NCI-H226 (cell line): ENCODE data around the gene MCC.
"Not testable (repeated sequence)": the region's sequence is repeated elsewhere in the genome, so short reads cannot be mapped to it uniquely, and the experiment has no call there.

ENCODE experiments used
- DNase-seq: peaks from one replicate; pipeline ENCODE4 v3.0.0-alpha.2; 2015

Gene MCC

DNA sequence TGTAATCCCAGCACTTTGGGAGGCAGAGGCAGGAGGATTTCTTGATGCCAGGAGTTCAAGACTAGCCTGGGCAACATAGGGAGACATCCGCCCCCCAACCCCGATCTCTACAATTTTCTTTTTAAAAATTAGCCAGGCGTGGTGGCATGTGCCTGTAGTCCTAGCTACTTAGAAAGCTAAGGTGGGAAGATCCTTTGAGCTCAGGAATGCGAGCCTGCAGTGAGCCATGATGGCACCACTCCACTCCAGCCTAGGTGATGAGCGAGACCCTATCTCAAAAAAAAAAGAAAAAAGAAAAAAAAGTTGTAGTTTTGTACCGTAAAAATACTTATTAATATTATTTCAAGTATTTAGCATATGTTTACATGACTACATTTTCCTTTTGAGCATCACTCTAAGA lies 82.7 kb downstream of the MCC start:
- DNase-seq = no peak

DNA sequence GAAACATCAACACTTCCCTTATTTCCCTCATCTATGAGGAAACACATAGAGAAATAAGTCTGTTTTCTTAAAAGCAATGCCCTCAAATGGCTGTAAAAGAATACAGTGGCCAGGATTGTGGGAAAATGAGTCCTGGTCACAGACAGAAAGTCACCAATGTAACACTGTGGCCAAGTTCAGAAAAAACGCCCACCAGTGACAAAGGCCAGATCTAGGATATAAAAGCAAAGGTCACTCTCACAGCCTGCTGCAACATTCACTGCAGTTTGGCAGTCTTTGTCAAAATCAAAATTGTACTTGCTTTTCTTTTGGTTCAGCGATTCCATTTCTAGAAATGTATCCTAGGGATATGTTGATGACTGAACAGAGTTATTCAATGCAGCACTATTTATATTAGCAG lies 84.0 kb downstream of the MCC start:
- DNase-seq = no peak

DNA sequence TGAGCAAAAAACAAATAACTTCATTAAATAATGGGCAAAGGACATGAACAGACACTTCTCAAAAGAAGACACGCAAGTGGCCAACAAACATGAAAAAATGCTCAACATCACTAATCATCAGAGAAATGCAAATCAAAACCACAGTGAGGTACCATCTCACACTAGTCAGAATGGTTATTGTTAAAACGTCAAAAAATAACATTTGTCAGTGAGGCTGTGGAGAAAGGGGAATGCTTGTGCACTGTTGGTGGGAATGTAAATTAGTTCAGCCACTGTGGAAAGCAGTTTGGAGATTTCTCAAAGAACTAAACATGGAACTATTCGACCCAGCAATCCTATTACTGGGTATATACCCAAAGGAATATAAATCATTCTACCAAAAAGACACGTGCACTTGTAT lies 90.3 kb downstream of the MCC start:
- DNase-seq = not testable (repeated sequence)

DNA sequence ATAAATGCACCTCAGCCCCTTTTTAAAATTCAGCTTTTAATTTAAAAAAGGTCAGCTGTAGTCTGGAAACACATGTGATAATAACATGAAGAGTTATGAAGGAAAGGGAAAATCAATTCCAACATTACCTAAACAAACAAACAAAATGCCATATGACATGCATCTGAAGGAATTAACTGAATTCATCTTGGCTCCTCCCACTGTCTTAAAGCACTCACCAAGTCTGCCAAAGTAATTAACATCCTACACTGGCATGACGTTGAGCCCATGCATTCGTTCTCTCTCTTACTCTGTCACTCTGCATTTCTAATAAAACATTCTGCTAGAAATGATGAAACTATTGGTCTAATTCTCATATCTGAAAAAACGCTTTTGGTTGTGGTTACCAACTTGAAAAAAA lies 91.2 kb downstream of the MCC start:
- no peak for DNase-seq

DNA sequence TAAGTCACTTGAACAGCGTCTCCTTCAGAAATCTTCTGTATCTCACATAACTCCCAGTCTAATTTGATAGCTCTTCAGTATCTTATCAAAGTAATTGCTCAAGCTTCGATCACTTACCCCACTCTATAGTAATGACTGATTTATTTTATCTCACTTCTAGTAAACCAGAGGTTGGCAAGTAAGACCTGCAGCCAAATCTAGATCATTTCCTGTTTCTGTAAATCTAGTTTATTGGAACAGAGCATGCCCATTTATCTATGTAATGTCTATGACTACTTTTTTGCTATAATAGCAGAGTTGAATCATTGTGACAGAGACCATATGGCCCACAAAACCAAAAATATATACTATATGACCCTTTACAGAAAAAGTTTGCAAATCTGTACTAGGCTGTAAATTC lies 93.6 kb downstream of the MCC start:
- DNase-seq = no peak

DNA sequence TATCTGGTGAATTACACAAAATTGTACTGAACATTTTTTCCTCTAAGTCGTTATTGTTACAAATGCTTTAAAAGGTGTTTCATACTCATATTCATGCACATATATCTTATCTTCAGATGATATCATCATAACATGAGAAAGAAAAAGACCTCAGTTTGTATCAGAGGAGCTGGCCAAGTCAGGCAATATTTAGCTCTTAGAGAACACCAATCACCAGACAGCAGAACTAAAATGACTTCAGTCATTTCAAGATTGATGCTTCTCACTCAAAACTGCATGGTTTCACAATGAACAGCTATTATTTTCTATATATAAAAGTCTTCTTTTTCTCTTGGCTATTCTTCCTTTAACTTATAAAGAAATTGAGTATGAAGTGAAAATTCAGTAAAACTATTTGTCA lies 98.0 kb downstream of the MCC start:
- DNase-seq = no peak

DNA sequence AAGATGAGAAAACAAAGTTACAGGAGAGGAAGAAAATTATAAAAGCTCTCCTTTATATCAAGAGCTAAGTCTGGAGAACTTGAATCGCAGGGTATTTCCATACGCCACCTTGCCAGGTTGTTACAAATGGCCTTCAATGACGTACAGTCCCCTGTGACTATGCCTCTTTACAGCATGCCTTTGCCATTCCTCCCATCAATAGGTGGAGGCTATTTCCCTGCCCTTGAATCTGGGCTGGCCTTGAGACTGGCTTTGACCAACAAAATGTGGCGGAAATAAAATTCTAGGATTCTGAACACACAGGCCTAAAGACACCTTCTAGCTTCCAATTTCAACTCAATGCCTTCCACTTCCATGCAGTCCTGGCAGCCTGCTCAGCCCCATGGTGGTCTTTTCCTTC lies 99.1 kb downstream of the MCC start:
- DNase-seq = no peak

DNA sequence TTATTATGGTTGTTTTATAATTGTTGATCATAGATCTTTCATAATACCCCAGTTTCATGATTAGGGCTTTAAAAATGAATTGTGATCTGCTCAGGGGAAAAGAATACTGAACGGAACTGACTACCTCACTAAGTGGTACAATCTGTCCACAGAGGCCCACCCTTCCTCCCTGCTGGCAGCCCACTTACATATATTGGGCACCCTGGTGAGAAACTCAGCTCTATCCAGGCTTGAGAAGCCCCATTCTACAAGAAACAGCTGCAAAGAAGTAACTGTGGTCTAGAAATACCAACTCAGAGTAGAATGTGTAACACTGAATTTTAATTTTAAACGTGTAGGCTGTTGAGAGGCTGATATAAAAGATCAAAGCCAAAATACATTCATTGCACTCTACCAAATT lies 100.4 kb downstream of the MCC start:
- DNase-seq = no peak

DNA sequence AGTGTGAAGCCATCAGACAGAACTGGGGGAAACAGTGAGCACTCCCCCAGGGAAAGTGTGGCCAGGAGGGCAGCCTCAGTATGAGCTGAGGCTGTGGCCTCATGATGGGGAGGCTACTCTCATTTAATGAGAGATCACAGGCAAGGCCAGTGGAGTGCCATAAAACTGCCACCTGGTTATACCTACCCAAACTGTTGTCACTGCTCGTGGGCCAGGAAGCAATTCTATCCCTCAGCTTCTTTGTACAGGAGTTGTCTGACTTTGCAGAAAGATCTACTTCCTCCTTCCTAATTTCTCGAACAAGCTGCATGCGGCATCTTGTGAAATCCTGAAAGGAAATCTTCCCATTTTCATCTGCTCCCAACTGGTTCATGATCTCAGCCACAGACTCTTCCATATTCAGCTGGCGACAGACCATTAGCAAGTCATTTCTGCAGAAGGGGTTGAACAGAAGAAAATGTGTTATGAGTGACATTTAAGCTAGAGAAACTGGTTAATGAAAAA lies 103.4 kb downstream of the MCC start:
- DNase-seq = no peak

DNA sequence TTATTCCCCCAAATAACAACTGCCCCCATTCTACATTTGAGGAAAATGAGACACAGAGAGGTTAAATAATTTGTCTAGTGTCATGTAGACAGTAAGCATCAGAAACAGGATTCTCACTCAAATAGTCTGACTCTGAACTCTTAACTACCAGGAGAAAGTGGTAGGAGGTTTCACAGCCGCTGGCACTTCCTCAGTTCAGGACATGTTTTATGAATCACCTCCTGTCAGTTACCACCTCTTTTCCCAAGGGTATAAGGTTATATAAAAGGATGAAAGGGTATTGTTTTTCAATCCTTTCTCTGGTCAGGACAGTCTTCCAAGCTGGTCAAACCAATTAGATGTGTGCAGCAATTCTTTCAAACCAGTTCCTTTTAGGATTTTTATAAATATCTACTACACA lies 105.5 kb downstream of the MCC start:
- DNase-seq = peak; percentile 29

DNA sequence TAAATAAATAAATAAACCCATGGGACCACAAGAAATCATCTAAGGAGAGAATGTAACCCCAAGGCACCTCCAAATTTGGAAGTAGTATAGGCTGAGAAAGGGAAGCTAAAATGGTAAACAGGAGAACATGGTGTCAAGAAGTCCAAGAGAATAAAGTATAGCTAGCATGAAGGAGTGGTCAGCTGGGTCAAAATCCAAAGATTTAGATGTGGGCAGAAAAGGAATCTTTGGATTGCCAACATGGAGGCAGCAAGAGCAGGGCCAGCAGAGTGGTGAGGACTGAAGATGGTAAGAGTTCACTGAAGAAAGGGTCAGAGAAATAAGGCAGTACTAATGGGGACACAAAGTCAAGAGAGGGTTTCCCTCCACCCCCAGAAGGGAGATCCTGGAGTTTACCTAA lies 106.5 kb downstream of the MCC start:
- DNase-seq = no peak

DNA sequence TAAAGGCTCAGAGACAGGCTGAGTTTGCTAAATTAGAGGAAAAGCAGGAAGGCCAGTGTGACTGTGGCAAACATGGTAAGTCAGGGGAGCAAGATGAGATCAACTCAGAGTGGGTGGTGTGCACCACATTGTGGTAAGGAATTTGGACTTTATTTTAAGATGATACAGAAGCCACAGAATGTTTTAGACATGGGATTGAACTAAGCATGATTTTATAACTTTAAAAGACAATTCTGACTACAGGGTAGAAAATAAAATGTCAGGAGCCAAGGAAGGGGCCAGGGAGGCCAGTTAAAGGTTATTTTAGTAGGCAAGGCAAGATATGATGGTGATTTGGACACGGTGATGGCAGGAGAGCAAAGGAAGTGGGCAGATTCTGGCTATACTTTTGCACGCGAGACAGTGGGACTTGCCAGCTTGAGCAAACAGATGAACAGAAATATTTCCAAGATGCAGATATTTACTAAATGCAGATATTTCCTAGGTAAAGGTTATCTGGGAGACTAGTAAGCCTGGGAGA lies 107.4 kb downstream of the MCC start:
- DNase-seq = no peak

DNA sequence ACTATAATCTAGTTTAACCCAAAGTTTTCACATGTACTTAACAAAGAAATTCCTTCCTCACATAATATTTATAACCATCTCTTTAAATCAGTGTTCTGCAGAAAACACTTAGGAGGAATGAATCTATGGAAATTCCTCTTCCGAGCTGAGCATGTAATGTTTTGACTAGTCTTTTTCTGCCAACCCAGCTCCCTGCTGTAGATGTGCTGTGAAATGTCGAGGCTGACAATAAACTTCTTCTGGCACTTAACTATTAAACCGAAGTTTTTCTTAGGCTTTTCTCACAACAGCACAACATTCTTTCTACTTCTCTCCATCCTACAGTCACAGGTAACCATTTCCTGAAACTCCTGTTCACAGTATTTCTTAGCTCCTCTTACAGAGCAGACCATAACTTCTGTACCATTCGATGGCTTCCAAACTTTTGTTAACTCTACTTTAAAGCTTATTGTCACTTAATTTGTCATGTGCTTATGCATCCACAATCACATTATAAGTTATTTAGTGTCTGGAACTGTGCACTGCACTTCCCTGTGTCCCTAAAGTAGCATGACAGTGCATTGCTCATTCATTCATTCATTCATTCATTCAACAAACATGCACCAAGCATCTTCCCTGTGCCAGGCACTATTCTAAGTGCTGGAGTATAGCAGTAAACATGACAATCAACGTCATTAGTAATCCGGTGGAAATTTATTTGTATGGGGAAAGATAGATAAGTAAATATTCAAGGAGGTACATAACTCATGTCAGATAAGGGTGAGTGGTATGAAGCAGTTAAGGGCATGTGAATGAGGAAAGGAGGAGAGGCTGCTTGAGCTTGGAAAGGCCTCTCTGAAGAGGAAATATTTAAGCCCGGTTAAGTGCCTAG lies 108.1 kb downstream of the MCC start:
- DNase-seq = peak; percentile 87

DNA sequence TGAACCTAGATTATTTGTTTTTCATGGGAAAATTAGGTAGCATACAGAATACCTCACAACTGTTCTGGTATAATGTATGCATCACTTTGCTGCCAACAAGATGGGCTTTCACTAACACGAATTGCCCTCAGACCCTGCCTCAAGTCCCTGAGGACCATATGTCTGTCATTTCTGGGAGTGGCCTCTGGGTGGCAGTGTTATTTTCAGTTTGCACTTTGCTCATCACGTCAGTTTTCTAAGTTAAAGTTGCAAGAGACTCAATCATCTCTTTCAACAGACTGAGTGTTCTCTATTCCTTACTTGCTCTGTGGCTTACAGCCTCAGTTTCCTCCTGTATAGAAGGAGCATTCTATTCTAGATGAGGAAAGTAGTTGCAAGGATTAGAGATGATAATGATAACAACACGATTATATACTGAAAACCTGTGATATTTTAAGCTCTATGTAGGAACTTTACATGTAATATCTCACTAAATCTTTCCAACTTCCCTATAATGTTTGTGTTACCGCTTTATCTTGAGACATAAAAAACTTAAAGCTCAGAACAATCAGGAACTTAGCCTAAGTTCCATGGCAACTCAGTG lies 109.2 kb downstream of the MCC start:
- peak; percentile 34 for DNase-seq

DNA sequence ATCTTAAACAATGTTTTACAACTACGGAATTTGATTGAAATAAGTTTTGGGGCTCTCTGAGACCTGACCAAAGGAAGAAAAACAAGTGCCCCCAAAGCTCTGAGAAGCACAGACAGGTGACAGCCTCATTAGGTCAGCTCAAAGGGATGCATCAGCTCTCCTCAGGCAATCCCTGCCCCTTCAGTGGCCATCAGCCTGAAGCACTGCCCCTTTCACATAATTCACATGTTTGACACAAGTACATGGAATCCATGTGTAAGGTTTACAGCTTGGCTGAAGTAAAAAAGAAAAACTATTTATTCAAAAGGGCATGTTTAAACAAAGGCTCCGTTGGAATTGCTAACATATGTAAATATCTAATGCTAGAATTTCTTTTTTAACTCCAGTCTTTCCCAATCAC lies 109.7 kb downstream of the MCC start:
- no peak for DNase-seq

DNA sequence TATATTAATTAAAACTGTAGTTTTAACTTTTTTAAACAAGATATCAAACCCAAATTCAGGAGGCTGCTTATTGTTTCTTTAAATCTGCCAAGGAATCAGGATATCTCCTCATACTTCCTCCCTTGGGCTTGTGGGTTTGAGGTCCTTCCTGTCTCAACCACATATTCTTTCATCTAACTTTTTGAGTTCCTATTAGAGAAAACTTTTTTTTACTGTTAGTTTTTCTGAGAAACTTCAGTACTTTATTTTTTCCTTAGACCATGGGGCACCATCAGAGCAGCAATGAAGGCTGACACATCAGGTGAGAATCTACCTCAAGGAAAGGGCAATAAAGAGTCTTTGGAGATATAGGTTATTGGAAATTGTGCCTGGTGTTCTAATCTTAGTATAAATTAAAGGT lies 110.2 kb downstream of the MCC start:
- no peak for DNase-seq

DNA sequence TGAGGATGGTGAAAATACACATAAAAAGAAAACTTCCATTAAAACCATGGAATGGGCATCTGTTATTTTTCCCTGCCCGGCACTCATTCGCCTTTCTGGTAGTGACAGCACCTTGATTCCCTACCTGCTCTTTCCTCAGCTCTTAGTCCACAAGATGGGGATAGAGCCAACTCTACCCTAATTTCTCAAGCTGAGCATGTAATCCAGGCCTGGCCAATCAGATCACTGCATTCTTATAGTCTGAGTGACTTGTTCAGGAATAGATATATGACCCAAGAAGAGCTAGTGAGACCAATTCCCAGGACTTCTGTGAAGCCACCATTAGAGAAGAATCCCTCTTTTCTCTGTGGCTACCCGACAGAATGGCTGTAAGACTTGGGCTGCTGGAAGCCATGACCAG lies 111.6 kb downstream of the MCC start:
- no peak for DNase-seq

DNA sequence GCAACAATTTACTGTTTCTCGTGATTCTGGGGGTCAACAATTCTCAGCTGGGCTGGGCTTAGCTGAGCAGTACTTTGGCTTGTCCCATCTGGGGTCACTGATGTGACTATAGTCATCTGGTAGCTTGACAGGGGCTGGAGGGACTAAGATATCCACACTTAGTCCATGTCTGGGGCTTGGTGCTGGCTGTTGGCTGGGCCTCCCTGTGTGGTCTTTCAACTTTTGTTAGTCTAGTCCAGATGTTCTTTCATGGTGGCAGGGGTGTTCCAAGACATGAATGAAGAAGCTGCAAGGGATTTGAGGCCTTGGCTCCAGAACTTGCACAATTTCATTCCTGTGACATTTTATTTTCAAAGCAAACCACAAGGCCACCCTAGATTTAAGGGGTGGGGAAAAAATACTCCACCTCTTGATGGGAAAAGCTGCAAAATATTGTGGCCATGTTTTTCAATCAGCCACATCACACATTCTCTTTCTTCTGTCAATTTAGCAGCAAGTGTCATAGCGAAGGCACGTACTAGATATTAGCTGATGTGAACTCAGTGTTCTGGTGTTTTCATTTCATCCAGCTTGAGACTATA lies 112.7 kb downstream of the MCC start:
- no peak for DNase-seq

DNA sequence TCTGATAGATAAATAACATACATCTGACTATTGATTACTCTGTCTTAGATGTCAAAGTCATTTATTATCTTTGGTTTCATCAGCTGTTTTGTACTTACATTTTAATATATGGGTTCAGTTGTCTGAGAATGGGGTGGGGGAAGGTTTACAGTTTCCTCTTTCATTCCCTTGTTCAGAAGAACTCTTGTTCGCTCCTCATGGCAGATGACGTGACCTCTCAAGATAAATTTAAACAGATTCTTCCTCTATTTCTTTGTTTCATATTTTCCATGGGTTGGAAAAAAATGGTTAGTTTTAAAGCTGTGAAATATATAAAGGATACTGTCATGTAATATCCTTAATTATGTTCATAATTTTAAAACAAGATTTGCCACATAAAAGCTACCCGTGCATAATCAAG lies 114.8 kb downstream of the MCC start:
- DNase-seq = no peak

DNA sequence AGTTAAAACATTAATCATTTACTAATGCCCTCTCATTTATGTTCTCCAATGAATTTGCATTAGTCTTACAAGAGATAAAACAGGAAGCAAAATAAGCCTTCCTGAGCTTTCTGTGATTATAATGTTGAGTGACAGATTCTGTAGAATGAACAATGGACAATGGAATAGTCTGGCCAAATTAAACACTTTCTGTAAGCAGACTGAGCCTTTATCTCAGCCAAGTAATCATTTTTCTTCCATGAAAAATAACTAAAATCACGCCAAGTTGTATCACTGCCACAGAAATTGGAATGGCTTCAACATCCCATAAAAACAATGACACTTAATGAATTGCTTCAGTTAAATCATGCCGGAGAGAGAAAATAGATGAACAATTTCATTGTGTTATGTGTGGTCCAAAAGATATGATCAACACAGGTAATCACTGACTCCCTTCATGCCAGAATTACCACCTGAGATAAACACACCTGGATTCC lies 116.5 kb downstream of the MCC start:
- no peak for DNase-seq

DNA sequence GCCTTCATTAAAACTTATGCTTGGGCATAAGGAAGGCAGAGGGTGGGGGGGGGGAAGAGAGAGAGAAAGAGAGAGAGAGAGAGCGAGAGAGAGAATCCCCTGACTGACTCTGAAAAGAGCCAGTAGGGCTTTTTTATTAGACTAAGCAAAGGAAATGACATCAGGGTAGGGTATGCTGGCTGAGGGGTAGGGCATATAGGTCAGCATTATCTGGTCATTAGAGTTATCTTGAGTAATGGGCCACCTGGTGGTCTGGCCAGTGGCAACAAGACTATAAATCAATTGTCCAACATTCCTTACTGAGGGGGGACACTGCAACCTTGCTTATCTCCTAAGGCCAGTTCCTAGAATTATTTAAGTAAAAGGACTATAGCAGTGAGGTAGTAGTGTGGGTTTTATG lies 120.7 kb downstream of the MCC start:
- DNase-seq = peak; percentile 72

DNA sequence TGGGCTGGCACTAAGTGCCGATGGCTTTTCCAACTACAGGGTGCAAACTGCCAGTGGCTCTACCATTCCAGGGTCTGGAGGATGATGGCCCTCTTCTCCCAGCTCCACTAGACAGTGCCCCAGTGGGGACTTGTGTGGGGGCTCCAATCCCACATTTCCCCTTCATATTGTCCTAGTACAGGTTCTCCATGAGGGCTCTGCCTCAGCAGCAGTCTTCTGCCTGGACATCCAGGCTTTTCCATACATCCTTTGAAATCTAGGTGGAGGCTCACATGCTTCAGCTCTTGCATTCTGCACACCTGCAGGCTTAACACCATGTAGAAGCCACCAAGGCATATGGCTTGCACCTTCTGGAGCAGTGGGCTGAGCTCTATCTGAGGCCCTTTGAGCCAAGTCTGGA lies 123.8 kb downstream of the MCC start:
- no peak for DNase-seq

DNA sequence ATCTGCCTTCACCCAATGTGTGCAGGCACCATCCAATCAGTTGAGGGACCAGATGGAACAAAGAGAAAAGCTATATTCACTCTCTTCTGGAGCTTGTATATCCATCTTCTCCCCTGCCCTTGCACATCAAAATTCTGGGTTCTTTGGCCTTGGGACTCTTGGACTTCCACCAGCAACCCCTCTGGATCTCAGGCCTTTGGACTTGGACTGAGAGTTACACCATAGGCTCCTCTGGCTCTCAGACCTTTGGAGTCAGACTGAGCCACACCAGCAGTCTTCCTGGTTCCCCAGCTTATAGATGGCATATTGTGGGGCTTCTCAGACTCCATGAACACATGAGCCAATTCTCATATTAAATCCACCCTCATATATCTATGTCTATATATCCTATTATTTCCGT lies 126.6 kb downstream of the MCC start:
- no peak for DNase-seq

DNA sequence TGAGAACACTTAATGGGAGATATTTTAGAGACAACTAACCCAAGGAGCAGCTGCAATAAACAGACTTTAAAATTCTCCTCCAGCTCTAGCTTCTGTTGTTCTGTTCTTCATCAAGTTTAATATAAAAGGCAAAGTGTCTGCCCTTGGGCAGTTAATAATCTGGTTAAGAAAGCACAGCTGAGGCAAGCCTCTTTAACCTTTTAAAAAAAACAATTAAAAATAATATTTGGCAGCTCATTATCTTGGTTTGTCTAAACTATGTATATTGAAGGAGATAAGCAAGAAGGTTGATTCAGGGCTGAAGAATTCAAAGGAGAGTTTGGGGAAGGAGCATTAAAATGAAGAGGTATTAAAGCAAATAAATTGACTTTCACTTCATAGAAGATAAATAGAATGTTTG lies 128.8 kb downstream of the MCC start:
- DNase-seq = peak; percentile 61
